GM18526 (cell line): ENCODE measurements around the gene OPALIN.

Experiments used
- POLR2A ChIP-seq: IDR thresholded peaks from 3 replicates; pipeline ENCODE4 v1.6.1; 2011; ENCODE audit not compliant: insufficient read length; ENCODE audit errors: extremely low read depth

OPALIN gene

DNA sequence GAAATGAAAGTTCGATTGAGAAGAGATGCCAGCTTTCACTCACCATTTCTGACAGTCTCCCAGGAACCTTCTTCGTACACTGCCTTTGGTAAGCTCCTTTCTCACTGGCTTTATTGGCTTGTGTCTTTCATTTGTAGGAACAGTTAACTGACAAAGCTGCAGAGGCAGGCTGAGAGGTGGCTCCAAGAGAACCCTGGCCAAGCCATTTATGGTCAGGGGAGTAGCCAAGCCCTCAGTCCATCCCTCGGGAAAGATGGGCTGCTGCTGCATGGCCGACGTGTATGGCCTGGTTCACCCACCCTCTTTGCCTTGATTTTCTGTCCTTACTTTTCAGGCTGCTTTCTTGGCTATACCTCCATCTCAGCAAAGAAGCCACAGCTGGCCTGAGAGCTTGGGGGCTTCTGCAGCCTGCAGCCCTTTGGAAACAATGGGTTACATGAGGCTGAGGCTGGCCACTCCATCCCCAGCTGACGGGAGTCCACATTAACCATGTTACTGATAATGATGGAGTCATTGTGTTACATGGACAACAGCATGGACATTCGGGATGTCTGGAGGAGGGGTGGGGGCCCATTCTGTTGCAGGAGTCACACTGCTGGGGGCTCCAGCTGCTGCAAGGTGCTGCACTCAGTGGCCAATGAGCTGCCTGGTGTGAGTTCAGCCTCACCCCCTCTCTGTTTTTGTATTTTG lies at the start of gene OPALIN:
TSS of gene OPALIN (minus strand) at position 152 of the 690 bp plus-strand sequence. CDS start at position 46, 106 bp downstream.
- no peak for TF ChIP-seq POLR2A

DNA sequence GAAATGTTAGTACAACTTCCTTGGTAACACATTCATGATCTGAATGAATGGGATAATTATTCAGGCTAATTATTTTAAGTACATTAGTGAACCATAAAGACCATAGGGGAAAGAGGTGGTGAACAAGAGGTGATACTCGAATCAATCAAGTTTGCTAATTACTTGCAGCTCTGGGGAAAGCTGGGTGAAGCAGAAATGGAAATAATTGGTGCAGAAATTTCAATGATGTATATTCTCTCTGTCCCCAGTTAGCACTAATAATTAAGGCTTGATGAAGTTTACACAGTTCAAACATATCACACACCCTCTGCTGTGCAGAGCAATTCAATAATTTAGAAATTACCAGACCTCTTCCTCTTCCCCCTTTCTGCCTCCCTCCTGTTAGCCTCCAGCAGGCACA lies 49.4 kb upstream of the OPALIN start:
- TF ChIP-seq POLR2A: no peak

- TF ChIP-seq POLR2A: no peak
These were observed 48.8 kb upstream of the OPALIN start for GRCh38 chr10:96407560-96408069.

GRCh38 chr10:96406091-96406490 lies 47.3 kb upstream of the OPALIN start:
- no peak for TF ChIP-seq POLR2A

DNA sequence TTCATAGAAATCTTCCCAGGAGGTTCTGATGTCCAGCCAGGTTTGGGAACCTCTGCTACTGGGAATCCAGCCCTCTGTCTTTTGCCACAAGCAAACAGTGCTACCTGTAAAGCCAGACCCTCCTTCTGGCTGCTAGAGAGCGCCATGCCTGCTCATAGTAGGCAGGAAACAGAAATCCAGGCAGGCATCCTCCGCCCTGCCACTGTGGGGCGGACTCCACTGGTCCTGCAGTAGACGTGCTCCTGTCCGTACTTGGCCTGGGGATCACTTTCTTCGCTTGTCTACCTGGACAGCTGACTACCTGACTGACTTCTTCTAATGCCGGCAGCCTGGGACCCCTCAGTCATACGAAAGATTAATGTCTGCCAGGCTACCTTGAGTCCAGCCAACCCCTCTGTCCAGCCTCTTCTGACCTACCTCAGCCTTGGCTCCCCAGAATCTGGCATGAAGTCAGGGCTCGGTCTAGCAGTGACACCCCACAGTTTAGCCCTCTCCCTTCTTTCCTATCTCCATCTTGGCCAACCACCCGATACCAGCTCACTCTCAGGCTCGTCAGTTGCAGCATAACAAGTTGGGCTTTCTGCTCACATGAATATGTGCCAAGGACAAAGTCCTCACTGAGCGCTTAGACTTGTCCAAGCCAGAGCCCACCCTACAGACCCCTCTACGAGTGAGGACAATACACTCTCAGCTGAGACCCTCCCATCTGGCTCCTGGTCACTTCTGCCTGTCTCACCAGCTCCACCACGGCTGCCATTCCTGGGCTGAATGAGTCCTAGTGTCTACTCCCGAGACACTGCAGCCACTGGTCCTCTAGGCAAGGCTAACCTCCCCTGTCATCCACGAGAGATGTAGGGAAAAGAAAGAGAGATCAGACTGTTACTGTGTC lies 43.9 kb upstream of the OPALIN start:
- no peak for TF ChIP-seq POLR2A

DNA sequence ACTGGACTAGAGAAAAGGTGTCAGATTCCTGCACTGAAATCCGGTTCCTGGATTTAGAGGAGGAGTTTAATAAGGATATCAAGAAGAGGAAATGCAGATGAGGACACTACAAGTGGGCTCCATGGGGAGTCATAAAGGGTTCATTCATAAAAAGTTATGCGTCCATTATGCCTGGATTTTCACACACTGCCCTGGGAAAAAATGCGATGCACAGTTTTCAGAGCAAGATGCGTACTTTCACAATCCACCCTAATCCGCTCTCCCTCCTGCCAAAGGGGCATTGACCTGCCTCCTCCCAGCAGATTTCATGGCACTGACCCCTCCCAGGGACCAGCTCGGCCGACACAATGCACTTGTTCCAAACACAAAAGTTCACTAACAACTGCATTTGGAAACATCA lies 42.2 kb upstream of the OPALIN start:
- TF ChIP-seq POLR2A: no peak

GRCh38 chr10:96400465-96400864 lies 41.7 kb upstream of the OPALIN start:
- TF ChIP-seq POLR2A: no peak

DNA sequence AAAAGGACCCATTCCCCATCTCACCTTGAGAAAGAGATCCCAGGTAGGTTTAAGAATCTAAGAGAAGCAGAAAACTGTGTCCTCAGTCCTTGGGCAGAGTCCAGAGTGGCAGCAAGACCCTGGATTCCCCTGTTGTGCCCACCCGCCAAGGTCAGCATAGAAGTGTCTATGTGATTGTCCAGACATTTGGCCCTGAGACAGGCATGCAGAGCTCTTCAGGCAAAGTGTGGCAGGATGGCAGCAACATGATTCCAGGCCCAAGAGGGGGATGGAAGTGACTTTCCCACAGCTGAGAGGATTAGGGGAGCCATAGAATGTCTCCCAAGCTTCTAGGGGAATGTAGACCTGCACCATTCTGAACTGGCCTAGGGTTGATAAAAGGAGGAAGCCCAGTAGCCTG lies 39.1 kb upstream of the OPALIN start:
- TF ChIP-seq POLR2A: no peak

GRCh38 chr10:96395931-96396877 lies 37.4 kb upstream of the OPALIN start:
- TF ChIP-seq POLR2A: no peak

GRCh38 chr10:96390460-96390864 lies 31.7 kb upstream of the OPALIN start:
- TF ChIP-seq POLR2A: no peak

DNA sequence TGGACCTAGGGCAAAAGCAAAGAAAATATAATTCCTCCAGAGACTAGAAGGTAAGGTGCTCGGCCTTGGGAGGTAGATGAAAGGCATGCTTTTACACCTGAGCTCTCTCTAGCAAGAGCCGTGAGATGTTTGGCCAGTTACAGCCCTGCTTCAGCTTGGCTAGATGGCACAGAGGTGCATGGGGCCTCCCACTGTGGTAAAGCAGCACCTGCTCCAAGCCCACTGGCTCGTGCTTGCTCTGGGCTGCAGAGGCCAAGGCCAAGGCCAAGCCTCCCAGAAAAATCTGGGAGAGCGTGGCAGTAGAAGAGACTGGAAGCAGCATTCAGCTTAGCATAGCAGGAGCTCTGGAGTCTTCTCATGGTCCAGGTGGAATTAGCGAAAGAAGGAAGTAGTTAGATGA lies 31.0 kb upstream of the OPALIN start:
- TF ChIP-seq POLR2A: no peak

GRCh38 chr10:96387601-96388000 lies 28.8 kb upstream of the OPALIN start:
- TF ChIP-seq POLR2A: no peak

GRCh38 chr10:96387161-96387560 lies 28.4 kb upstream of the OPALIN start:
- TF ChIP-seq POLR2A: no peak

DNA sequence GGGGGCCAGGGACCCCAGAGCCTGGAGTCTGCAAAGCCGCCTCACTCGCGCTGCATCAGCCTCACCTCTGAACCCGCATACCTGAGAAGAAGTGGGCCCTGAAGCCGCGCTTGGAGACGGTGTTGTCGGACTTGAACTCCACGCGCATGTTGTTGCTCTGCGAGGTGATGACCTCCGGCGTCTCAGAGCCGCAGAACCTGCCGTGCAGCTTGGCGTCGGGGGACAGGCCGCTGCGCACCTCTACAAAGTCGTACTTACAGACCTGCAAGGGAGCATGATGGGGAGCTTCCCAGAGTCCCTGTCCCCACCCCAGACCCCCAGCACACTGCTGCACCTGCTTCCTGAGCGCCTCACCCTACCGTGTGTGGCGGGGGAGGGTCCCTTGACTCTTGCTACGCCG lies 25.7 kb upstream of the OPALIN start:
- TF ChIP-seq POLR2A: no peak

DNA sequence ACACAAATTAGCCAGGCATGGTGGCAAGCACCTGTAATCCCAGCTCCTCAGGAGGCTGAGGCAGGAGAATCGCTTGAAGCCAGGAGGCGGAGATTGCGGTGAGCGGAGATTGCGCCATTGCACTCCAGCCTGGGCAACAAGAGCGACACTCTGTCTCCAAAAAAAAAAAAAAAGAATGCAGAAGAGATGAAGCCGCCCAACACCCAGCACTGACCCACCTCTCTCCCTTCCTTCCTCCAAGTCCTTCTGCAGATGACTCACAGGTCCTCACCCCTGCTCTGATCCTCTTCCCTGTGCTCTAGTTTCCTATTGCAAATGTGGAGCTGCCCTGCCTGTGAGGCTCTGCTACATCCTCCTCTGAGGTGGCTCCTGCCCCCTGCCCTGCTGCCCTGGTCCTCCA lies 22.0 kb upstream of the OPALIN start:
- no peak for TF ChIP-seq POLR2A
